Hematopoietic multipotent progenitor cell (in vitro differentiated cells): ENCODE results near the gene SNED1. TPM values are rescaled to one million over a fixed set of nuclear protein-coding genes. Genes with fewer than 3 reads are reported as not detected.
"Not testable (repeated sequence)": the region's sequence is repeated elsewhere in the genome, so short reads cannot be mapped to it uniquely, and the experiment has no call there.

Experiments
- DNase-seq, 3 donors: peaks; one replicate each; pipeline ENCODE4 v3.0.0-alpha.2; 2011 to 2015; ENCODE audit warnings: low read depth in 2 of 3, low spot score in 2 of 3
- total RNA-seq: library from RNA; depleted of rRNA; stranded (reverse); fragments of >200 nt; gene quantifications from one replicate; pipeline ENCODE4 v1.2.3, GENCODE V29; 2012

Gene SNED1
- total RNA-seq, 1 donor = 11.8 TPM

DNA sequence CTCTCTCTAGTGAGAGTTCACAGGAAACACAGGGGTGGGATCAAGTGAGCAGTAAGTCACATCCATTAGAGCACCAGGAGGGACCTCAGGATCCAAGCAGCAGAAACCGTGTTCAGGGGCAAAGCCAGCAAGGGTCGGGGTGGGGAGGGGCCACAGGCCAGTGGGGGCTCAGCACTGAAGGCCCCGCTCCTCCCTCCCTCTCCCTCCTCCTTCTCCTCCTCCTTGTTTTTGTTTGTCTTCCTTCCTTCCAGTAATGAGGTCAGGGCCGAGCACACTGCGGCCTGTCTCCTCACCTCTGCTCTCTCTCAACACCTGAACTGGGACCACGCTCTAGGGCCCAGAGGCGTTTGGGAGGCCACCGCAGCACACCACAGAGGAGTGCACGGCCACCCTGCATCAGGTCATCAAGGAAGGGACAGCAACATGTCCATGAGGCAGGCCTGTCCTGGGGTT lies 82.8 kb downstream of the SNED1 start:
- DNase-seq = no peak

DNA sequence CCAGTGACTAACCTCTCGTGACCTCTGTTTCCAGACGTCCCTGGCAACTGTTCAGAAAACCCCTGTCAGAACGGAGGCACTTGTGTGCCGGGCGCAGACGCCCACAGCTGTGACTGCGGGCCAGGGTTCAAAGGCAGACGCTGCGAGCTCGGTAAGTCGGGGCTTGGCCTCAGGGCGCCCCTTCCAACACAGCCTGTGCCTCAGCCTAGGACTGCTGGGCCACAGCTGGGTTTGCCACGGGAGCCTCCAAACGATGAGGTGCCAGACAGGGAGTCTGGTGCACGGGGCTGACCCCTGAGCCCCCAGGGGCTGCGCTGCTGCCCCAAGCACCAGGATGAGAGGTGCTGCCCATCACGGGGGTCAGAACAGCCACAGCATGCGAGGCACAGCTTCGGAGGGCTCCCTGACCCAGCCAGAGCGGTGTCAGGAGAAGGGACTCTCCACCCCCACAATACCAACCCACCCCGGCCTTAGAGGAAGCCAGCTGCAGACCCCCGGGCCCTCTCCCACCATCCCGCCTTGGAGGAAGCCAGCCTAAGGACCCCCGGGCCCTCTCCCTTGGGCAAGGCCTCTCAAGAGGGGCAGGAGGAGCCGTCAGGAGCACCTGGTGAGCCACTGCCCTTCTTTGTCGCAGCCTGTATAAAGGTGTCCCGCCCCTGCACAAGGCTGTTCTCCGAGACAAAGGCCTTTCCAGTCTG lies 83.4 kb downstream of the SNED1 start:
- no peak for DNase-seq

DNA sequence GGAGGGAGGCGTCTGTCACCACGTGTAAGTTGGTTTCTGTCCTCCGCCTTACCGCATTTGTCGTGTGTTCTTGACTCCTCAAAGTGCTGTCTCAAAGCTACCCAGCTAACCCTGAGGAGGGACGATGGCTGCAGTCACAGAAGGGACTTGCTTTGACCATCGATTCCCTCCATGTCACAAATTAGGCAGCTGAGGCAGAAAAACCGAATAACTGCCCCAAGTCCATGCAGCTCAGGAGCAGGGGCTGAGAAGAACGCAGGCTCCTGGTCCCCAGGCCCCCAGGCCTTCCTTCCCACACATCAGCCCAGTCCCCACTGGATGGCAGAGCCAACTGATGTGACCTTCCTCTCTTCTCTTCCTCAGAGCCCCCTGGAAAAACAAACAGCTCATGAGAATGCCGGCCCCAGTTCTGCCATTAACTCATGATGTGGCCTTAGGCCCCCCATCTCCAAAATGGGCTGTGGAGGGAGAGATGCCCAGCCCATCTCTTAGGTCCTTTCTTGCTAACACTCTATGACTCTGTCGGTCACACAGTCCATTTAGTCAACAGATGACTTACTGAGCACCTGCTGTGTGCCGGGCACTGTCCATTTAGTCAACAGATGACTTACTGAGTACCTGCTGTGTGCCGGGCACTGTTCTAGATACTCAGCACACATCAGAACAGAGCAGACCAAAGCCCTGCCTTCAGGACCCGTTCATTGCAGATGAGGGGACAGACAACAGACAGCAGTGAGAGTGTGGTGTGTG lies 84.1 kb downstream of the SNED1 start:
- no peak for DNase-seq

DNA sequence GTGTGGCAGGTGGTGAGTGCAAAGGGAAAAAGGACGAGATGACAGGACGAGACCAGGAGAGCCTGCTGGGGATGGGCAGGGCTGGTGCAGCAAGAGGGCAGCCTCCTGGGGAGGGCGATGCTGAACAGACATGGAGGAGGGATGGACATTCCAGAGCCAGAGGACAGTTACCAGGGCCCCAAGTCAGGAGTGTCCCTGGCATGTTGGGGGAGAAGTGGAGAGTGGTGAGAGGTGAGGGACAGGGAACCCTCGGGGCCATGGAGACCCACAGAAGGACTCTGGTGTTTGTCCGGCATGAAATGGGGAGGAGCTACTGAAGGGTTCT lies 84.6 kb downstream of the SNED1 start:
- DNase-seq = no peak

DNA sequence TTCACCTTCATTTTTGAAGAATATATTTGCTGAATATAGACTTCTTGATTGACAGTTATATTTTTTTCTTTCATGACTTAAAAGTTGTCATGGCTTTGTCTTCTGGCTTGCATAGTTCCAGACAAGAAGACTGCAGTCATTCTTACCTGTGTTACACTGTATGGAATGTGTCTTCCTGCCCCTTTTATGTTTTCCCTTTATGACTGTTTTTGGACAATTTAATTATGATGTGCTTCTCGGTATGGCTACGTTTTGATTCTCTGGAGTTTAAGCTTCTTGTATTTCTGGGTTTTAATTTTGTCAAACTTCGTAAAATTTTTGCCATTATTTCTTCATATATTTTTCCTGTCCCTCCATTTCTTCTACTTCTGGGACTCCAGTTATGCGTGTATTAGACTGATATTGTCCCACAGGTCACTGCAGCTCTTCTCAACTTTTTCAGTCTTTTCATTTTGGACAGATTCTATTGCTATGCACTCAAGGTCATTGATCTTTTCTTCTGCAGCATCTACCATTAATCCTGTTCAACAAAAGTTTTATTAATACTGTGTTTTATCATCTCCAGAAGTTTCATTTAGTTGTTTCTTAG lies 86.5 kb downstream of the SNED1 start:
- no peak for DNase-seq

DNA sequence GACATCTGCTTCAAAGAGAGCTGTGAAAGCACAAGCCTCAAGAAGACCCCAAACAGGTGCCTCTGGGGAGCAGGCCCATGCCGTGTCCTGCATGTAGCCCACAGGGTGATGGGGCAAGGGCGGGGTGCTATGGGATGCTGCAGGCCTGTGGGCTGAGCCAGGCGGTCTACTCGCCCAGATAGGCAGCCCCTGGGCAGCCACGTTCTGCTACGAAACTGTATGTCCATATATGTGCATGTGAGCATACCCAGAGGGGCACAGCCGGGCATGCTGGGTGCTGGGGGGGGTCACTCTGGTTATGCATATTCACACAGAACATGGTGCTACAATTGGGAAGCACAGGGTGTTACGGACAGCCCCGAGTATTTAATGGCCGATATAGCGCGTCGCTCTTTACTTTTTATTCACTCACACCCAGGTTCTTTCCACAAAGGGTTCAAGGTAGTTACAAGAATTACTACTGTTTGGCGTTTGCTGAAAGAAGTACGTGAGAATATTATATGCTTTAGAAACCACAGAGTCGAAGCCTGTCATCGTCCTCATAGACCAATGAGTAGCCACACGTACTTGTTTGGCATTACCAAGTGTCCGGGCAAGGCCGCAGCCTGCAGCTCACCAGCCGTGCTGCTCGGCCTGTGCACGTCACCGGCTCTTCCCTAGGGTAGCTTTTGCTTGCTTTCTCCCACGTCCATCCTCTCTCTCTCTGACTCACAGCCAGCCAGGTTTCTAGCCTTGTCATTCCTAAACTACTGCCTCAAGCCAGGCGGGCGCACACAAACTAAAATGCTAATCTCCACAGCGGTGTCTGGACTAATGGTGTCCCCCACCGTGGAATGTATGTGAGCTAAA lies 89.2 kb downstream of the SNED1 start:
- DNase-seq = no peak

DNA sequence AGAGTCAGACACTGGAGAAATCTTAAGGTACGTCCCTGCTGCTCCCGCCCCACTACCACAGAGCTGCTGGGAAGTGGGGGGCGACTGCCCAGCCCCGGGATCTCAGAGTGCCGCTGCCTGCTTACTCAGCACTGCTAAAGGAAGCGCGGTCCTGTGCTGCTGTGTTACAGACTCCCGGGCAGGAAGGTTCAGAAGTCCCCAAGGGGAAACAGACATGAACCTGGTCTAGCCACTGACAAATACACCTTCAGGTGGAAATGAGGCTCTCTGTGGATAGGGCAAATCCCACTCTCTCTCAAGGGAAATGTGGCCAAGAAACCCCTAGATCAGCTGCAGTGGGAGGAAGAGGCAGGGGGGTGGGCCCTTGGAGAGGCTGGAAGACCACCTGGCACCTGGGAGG lies 90.0 kb downstream of the SNED1 start:
- DNase-seq = no peak

DNA sequence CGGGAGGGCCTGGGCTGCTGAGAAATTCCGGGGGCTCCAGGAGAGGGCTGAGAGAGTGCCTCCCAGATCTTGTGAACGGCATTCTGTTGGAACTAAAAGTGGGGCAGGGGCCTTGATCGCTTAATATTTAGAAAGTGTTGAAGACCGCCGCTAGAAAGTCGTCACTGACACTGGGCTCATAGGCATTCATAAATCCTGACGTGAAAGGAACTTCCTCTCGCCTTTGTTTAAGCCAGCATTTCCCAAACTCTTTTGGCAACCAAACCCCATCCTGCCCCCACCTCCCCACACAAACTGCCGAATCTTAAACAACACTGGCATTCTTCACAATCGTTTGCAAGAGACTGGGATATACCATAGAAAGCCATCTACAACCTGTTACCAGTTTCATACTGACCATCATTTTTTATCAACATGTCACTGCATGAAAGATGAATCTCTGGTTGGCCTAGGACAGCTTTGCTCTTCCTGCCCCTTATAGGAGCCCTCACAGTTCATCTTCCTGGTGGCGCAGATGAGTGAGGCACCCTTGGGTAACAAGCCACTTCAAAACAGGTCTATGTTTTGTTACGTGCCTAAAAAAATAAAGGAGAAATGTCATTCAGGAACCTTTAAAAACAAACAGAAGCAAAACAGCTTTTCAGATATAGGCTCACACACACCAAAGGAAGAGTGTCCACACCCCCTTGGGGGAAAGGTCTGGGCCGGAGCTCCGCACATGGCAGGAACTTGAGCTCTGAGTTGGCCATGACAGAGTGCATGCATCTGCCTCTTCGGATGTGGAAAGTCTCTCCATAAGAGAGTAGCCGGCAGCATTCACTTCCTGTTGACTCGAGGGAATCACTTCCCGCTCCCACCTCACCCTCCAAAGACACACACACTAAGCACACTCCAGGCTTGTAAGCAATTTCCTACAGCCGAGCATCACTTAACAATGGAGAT lies 90.6 kb downstream of the SNED1 start:
- no peak for DNase-seq

DNA sequence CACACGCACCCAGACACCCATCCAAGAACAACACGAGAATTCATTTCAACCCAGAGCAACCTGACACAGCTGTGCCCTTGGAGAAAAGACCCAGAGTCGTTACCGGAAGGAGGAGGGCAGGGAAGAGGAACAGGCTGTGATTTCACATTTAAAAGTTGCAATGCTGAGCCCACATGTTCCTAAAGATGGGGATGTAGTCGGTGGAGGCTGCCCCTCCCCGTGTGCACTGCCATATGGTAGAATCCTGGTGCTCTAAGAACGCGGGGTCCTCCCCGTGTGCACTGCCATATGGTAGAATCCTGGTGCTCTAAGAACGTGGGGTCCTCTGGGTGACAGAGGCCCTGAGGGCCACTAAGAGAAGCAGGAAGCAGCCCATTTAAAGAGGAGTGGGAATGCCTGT lies 92.8 kb downstream of the SNED1 start:
- no peak for DNase-seq

DNA sequence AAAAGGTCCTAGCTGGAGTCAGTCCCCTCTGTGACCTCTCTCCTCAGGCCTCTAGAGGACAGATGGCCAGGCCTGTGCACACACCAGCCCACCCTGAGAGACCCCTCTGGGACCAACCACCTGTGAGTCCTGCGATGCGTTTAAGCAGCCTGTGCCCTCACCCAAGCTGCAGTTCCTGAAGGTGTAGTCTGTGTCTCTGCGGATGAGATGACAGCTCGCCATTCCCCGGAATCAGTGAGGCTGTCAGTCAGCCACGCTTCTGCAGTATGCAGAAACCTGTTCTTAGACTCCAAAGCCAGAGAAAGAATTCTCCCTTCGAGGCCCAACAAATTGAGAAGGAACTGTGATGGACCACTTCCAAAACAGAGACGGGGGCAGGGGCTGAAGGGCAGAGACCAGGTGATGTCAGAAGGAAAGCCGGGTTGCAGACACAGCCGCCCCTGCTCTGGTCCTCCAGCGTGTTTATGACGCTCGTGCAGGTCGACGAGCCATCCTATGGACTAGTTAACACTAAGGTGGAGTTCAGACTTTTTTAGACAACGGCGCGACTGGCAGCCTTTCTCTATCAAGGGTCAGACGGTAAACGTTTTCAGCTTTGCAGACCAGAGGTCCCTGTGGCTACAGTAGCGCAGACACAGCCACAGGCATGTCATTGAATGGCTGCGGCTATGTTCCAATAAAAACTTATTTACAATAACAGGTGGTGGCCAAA lies 93.5 kb downstream of the SNED1 start:
- DNase-seq = no peak

DNA sequence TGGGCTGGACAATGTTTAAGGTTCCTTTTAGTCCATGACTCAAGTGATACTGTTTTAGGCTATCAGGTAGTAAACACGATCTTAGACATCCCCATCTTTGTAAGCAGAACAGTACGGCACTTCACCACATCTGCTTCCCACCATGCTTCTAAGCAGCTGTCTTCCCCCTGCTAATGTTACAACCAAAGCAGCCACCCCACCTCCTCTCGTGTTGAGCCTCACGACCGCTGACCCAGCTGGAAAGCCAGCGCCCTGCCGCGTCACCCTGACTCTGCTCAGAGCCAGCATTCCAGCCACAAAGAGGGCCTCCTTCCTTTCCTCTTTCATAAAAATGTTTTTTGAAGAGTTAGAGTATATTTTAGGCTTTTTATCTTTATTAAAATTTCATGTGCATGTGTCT lies 94.3 kb downstream of the SNED1 start:
- DNase-seq = no peak

DNA sequence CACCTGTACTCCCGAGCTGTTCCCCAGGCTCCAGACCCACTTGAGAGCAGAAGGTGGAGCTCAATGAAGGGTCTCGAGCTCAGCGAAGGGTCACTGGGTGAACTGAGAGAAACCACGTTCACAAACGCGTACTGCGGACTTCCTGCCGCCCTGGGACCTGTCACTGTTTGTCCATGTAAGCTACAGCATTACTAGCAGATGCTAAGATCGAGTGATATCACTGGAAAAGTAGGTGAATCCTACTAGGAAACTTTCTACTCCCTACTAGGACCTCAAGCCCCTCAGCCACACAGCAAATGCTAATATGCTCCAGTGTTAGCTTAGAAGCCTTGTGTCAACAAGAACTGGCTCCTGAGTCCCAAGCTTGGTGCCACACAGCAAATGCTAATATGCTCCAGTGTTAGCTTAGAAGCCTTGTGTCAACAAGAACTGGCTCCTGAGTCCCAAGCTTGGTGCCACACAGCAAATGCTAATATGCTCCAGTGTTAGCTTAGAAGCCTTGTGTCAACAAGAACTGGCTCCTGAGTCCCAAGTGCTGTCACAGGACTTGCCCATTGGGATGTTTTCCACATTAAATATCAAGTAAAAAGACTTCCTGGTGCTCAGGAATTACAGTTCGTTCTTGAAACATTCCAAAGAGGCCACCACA lies 94.8 kb downstream of the SNED1 start:
- not testable (repeated sequence) for DNase-seq

DNA sequence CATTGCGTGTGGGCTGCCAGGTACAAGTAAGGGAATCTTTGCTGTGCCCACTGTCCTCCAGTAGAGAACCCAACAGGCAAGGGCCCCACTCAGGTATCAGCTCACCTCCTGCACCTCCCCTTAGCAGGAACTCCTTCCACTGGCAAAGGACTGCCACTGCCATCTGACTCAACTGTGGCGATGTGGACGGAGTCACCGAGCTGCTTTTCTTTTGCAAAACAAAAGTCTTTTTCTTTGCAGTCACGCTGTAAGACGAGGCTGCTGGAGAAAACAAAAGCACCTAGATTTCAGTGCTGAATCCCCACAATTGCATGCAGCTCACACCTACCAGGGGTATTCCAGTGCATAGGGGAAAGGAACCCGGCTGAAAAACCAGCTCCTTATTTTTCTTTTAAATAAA lies 95.8 kb downstream of the SNED1 start:
- DNase-seq = no peak

DNA sequence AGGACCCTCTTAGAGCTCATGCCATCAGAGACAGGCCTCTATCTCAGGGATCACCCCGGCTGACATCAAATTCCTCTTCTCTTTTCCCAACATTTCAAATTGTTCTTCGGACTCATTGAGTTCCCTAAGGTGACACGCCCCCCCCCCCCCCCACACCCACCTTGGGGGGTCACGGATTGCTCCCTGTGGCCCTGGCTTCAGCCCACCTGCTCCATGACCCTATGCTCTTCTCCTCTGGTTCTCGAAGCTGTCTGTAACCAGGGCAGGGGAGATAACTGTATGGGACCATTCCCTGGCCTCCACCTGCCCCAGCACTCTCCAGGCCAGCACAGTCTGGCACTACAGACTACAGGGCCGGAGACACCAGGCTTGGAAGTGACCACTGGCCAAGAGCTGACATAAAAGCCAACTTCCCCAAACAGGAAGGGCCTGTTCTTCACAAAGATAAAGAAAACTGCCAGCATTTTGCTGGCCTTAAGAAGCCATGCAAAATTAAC lies 96.6 kb downstream of the SNED1 start:
- DNase-seq = no peak

DNA sequence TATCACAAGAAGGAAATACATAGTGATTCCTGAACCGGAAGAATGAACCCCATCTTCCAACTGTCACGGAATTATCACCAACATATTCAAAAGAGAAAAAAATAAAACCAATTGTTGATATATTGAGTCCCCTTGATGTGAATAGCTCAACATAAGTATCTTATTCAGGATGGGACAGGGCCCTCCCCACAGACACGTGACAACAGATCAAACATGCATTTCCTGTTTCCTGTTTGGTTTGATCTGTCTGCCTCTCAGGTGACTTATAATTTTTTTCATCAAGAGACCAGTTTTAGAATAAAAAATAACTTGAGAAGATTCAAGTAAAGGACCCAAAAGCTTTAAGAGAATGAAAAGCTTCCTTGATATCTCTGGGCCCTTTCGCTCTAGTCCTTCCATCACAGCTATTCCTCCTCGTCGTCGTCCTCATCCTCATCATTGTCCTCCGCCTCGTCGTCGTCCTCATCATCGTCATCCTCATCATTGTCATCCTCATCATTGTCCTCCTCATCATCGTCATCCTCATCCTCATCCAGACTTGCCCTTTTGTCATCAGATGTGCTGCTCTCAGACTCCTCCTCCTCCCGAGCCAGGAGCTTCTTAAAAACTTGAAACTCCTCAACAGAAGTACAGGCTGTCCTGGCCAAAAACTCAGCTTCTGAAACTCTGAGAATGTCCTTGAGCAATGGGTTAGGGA lies 97.3 kb downstream of the SNED1 start:
- DNase-seq = peak in 1 of 3 donors; percentile 32

DNA sequence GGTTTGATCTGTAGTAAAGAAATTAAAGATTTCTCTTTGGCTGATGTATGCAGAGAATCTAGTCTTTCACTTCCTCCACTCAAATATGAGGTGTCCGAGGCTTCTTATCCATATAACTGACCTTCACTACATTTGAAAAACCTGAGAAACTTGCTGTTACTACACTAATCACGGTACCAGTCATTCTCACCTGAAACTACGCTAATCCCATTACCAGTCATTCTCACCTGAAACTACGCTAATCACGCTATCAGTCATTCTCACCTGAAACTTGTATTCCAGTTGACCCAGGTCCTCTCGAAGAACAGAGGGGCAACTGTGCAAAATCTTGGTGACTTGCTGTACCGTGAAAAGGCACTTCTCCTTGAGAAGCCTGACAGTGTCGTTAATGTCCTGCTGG lies 98.6 kb downstream of the SNED1 start:
- no peak for DNase-seq

DNA sequence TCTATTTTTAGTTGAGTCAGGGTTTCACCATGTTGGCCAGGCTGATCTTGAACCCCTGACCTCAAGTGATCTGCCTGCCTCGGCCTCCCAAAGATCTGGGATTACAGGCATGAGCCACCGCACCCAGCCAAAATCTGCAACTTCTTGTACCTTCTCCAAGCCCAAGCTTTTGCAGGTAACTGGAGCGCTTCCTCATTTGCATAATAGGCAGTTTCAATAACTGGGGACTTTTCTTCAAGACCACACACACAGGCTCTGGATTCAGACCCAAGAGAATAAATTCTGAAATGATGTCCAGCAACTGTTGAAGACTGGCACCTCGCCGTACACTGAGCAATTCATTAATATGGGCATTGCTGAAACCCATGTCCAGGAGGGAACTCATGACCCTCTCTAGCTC lies 100.8 kb downstream of the SNED1 start:
- no peak for DNase-seq

DNA sequence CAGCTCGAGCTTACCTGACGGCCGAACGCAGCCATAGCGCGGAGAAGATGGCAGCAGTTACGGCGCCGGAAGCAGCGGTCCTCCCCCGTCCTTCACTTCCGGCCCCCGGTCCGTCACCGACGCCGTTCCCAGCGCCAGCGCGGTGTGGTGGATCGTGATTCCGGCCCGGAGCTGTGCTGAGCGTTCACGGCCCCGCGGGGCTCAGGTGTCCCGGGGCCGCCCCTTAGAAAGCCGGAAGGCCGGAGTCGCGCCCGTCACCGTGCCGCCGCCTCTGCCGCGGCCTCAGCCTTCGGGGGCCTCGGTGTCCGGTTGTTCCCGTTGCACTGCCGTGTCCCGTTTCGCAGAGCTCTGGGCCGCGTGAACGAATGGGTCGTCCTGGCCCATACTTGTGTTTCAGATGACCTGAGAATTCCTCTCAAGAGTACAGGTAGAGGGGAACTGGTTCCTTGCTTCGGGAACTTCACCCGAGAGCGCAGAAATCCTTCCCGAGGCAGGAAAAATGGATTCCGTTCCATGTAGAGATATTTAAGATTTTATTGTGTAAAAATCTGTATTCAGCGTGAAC lies 103.9 kb downstream of the SNED1 start, which contains the start of gene MTERF4:
TSS of gene MTERF4 (minus strand) at position 49 of the 565 bp plus-strand sequence. CDS start at position 35, 14 bp downstream.
- peak; percentile 84 to 88 (median 86) for DNase-seq
